WERI-Rb-1 (cell line): ENCODE measurements around the gene SLC1A7.
A peak's percentile ranks its signal among the peaks of the same experiment; 100 is the strongest.

Experiments
- DNase-seq: peaks from one replicate; pipeline ENCODE4 v3.0.0-alpha.2; 2020
- H3K27ac ChIP-seq: fragments of 250-450 bp; sonication (Bioruptor Pico); 2 replicates; pipeline ENCODE4 v1.5.1; 2020; ENCODE audit warnings: mild to moderate bottlenecking, moderate library complexity
- H3K27me3 ChIP-seq: fragments of 250-450 bp; sonication (Bioruptor Pico); 2 replicates; pipeline ENCODE4 v1.5.1; 2021; ENCODE audit warnings: mild to moderate bottlenecking, low read depth, moderate library complexity; ENCODE audit not compliant: insufficient read depth, severe bottlenecking
- H3K36me3 ChIP-seq: fragments of 250-450 bp; sonication (Bioruptor Pico); 2 replicates; pipeline ENCODE4 v1.5.1; 2020; ENCODE audit warnings: mild to moderate bottlenecking, moderate library complexity
- H3K4me3 ChIP-seq: 2 replicates; pipeline ENCODE4 v1.5.1; 2011; ENCODE audit warnings: low read depth, mild to moderate bottlenecking, control low read depth, low read length
- H3K9me3 ChIP-seq: fragments of 250-450 bp; sonication (Bioruptor Pico); 2 replicates; pipeline ENCODE4 v1.5.1; 2021; ENCODE audit warnings: mild to moderate bottlenecking, moderate library complexity; ENCODE audit not compliant: severe bottlenecking
- TF ChIP-seq, protein P1 (sequence below): IDR thresholded peaks from 2 replicates; pipeline ENCODE4 v1.5.1; 2011; ENCODE audit warnings: low read depth, mild to moderate bottlenecking, control low read depth, inconsistent platforms, low read length

The SLC1A7 gene

DNA sequence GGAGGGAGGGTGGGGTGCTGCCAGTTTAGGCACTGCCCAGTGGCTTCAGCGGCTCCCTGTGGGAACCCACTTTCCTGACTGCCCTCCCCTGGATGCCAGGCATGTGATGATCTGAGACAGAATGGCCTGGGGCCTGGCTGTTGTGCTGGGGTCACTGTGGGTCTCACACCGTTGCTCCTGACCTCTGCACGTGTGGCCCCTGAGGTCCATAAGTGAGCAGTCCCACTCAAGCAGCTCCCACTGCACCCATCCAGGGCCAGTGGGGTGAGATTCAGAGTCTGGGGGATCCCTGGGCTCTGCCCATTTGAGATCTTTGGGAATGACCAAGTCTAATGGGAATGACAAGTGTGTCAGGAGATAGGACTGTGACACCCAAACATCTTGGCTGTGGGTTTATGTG lies 62.4 kb downstream of the SLC1A7 start:
- Histone ChIP-seq H3K36me3 (no peaks in the 10 kb centered on the region), H3K27me3 (no peaks in the 10 kb centered on the region), H3K4me3 (no peak overlapping the region), H3K27ac (no peak overlapping the region), H3K9me3 (no peaks in the 10 kb centered on the region)
- DNase-seq, result no peak
- TF ChIP-seq, protein P1, sequence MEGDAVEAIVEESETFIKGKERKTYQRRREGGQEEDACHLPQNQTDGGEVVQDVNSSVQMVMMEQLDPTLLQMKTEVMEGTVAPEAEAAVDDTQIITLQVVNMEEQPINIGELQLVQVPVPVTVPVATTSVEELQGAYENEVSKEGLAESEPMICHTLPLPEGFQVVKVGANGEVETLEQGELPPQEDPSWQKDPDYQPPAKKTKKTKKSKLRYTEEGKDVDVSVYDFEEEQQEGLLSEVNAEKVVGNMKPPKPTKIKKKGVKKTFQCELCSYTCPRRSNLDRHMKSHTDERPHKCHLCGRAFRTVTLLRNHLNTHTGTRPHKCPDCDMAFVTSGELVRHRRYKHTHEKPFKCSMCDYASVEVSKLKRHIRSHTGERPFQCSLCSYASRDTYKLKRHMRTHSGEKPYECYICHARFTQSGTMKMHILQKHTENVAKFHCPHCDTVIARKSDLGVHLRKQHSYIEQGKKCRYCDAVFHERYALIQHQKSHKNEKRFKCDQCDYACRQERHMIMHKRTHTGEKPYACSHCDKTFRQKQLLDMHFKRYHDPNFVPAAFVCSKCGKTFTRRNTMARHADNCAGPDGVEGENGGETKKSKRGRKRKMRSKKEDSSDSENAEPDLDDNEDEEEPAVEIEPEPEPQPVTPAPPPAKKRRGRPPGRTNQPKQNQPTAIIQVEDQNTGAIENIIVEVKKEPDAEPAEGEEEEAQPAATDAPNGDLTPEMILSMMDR, result no peak

DNA sequence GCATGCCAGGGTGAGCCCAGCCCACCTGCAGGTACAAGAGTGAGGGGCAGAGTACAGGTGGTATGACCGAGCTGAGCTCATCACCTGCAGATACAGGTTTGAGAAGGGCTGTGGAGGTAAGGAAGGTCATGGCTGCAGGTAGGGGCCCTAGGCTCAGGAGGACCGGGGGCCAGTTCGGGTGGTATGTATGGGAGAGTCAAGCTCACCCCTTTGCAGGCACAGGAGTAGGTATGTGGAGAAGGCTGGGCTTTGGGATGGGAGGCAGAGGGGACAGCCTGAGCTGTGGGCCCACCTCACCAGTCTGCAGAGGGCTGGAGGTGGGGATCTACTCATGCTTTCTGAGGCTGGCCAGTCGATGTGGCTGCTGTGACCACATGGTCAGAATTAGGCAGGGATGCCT lies 63.2 kb downstream of the SLC1A7 start:
- no peak for DNase-seq
- TF ChIP-seq, protein P1, result no peak
- Histone ChIP-seq H3K36me3 (no peaks in the 10 kb centered on the region), H3K9me3 (no peaks in the 10 kb centered on the region), H3K27me3 (no peaks in the 10 kb centered on the region), H3K27ac (no peak overlapping the region), H3K4me3 (no peak overlapping the region)

DNA sequence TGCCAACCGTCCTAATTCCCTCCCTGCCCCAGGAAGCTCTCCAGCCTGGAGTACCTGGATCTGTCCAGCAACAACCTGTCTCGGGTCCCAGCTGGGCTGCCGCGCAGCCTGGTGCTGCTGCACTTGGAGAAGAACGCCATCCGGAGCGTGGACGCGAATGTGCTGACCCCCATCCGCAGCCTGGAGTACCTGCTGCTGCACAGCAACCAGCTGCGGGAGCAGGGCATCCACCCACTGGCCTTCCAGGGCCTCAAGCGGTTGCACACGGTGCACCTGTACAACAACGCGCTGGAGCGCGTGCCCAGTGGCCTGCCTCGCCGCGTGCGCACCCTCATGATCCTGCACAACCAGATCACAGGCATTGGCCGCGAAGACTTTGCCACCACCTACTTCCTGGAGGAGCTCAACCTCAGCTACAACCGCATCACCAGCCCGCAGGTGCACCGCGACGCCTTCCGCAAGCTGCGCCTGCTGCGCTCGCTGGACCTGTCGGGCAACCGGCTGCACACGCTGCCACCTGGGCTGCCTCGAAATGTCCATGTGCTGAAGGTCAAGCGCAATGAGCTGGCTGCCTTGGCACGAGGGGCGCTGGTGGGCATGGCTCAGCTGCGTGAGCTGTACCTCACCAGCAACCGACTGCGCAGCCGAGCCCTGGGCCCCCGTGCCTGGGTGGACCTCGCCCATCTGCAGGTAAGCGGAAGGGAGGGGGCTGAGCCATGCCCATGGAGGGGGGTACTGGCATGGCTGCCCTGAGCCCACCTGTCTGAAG lies 63.9 kb downstream of the SLC1A7 start:
- DNase-seq, result no peak
- TF ChIP-seq, protein P1, result no peak
- no peak overlapping the region for H3K27ac ChIP-seq
- no peaks in the 10 kb centered on the region for H3K27me3 ChIP-seq
- no peaks in the 10 kb centered on the region for H3K9me3 ChIP-seq
- no peaks in the 10 kb centered on the region for H3K36me3 ChIP-seq
- H3K4me3 ChIP-seq, result no peak overlapping the region

DNA sequence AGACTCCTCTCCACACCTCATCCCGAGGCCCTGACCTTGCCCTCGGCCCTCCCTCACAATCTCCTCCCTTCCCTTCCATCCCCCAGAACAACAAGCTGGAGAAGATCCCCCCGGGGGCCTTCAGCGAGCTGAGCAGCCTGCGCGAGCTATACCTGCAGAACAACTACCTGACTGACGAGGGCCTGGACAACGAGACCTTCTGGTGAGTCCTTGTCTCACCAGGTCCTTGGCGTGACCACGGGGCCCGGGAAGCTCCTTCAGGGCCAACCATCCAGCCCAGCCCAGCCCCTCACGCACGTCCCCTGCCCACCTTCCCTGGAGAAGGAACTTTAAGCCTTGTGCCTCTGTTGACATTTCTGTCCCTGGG lies 64.9 kb downstream of the SLC1A7 start:
- no peaks in the 10 kb centered on the region for H3K36me3 ChIP-seq
- H3K9me3 ChIP-seq, result no peaks in the 10 kb centered on the region
- no peak for DNase-seq
- H3K27me3 ChIP-seq, result no peaks in the 10 kb centered on the region
- H3K4me3 ChIP-seq, result no peak overlapping the region
- TF ChIP-seq, protein P1, result no peak
- no peak overlapping the region for H3K27ac ChIP-seq

DNA sequence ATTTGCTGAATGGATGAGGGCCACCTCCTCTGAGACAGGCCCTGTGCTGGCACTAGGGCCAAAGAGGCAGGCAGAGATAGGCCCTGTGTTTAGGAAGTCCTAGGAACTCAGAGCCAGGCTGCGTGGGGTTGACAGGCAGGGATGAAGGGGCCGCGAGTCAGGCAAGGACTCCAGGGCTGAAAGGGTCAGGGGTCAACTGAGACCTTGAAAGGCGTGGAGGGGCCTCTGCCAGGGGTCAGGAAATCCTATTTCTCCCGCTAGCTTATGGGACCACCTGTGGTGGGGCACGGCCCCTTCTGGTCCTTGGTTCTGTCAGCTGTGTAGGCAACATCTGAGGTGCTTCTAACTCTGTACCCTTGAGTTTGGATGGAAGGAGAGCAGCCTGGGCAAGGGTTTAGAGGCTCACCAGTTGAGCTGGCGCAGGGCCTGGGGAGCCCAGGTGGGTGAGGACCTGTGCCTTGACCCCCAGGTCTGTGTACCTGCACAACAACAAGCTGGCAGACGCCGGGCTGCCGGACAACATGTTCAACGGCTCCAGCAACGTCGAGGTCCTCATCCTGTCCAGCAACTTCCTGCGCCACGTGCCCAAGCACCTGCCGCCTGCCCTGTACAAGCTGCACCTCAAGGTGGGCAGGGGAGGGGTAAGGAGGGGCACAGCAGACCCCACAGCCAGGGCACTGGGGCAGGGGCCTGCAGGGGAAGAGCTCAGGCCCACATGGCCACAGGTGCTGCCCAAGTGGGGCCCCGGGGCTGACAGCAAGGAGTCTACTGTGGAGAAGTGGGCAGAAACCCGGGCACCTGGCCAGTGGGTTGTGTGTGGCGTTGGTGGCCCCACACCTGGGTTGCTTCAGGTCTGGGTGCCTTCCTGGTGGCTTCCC lies 65.5 kb downstream of the SLC1A7 start:
- TF ChIP-seq, protein P1, result no peak
- H3K9me3 ChIP-seq, result no peaks in the 10 kb centered on the region
- H3K27ac ChIP-seq, result no peak overlapping the region
- no peak overlapping the region for H3K4me3 ChIP-seq
- DNase-seq, result peak; percentile 4
- H3K27me3 ChIP-seq, result no peaks in the 10 kb centered on the region
- H3K36me3 ChIP-seq, result no peaks in the 10 kb centered on the region
